ENCODE measurements around the gene C1QTNF7. TPM values are rescaled to one million over a fixed set of nuclear protein-coding genes. Genes with fewer than 3 reads are reported as not detected.

C1QTNF7 gene
- total RNA-seq, 3 donors from 2014 or later, result 1.3 to 13.0 (median 1.5) TPM

DNA sequence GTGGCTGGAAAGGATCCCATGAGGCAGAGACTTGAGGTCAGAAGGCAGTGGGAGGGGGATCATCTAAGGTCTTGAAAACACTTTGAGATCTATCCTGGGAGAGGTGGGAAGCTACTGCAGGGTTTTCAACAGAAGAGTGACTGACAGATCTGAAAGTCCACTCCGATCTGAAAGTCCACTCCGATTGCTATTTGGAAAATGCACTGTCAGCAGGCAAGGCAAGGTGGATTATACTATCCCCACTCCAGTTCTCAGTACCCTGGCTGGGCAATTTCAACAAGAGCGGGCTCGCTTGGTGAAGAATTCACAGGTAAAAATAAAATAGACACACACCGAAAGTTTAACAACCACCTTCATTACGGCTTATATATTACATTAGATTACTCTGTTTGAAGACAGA lies 42.3 kb upstream of the C1QTNF7 start:
- intact Hi-C loops (cut with DNase I, micrococcal nuclease), result no loop called here

DNA sequence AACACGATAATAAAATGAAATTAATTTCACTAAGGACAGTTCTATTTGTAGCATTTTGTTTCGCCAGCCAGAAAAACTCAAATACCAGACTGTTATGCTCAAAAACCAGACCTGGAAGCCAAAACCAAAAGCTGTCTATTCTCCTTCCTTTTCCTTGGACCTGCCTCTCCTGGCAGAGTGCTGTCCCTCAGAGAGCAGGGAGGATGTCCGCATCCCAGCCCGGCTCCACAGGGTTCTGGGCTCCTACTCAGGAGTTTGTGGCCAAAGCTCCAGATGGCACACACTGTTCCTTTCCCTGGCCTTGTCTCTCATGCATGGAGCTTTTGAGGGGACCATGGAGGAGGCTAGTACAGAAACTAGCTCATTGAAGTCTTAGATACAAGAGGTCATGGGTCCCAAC lies 41.9 kb upstream of the C1QTNF7 start:
- Histone ChIP-seq H3K4me3 (no peak overlapping the region), H3K4me1 (ENCODE audit: low read depth) (no peaks in the 10 kb centered on the region), H3K9me3 (no peaks in the 10 kb centered on the region), H3K36me3 (ENCODE audit: low read depth) (no peaks in the 10 kb centered on the region)
- TF ChIP-seq, protein P1, sequence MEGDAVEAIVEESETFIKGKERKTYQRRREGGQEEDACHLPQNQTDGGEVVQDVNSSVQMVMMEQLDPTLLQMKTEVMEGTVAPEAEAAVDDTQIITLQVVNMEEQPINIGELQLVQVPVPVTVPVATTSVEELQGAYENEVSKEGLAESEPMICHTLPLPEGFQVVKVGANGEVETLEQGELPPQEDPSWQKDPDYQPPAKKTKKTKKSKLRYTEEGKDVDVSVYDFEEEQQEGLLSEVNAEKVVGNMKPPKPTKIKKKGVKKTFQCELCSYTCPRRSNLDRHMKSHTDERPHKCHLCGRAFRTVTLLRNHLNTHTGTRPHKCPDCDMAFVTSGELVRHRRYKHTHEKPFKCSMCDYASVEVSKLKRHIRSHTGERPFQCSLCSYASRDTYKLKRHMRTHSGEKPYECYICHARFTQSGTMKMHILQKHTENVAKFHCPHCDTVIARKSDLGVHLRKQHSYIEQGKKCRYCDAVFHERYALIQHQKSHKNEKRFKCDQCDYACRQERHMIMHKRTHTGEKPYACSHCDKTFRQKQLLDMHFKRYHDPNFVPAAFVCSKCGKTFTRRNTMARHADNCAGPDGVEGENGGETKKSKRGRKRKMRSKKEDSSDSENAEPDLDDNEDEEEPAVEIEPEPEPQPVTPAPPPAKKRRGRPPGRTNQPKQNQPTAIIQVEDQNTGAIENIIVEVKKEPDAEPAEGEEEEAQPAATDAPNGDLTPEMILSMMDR (IDR thresholded peaks at IDR 0.05), result no peak
- ATAC-seq (no peak), DNase-seq (peak in 1 of 3 donors; percentile 42)
- intact Hi-C loops (cut with DNase I, micrococcal nuclease), result no loop called here

More for the DNA sequence above, 42.3 kb upstream of the C1QTNF7 start:
- H3K4me3 ChIP-seq, result no peak overlapping the region
- TF ChIP-seq, protein P1 (IDR thresholded peaks at IDR 0.05), result no peak
- H3K36me3 ChIP-seq (ENCODE audit: low read depth), result no peaks in the 10 kb centered on the region
- DNase-seq, result no peak
- no peak for ATAC-seq
- H3K9me3 ChIP-seq, result no peaks in the 10 kb centered on the region
- H3K4me1 ChIP-seq (ENCODE audit: low read depth), result no peaks in the 10 kb centered on the region

GRCh38 chr4:15390494-15390893 lies 37.3 kb upstream of the C1QTNF7 start:
- Histone ChIP-seq H3K9me3 (no peaks in the 10 kb centered on the region), H3K4me3 (no peak overlapping the region), H3K36me3 (ENCODE audit: low read depth) (no peaks in the 10 kb centered on the region), H3K4me1 (ENCODE audit: low read depth) (no peaks in the 10 kb centered on the region)
- DNase-seq (no peak), ATAC-seq (no peak)
- intact Hi-C loops (cut with DNase I, micrococcal nuclease), result loop anchor here (10.0 kb wide), 2 partner anchors 146 to 156 kb away; no protein-coding TSS in a partner anchor
- TF ChIP-seq, protein P1 (IDR thresholded peaks at IDR 0.05), result no peak

DNA sequence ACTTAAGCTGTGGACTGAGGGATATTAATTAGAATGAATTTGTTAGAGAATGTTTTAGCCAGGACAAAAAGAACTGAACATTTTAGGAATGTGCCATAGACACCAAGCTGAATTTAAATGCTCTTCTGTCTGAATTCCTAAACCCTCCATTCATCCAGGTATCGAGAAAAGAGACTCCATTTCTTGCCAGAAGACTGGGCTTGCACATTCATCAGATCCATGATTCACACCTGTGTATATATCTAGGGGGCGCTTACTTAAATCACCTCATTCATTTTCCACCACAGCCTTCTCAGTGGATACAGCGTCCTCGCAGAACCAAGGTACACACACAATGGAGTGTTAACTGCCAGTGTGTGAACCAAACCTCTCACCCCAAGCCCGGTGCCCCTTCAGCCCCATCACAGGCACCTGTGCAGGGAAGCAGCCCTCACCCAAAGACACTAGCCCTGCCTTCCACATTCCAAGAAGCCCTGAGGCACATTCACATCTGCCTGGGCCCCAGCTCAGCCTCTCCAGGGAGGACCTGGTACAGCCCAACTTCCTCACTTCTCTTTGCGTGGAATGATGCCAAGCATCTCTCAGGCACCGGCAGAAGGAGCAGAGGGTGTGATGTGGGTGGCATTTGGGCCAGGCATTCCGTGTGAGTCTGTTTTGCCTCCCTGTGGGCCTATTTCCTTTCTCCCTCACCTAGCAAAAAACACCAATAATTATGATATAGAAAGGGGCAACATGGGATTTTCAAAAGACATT lies 35.6 kb upstream of the C1QTNF7 start:
- Histone ChIP-seq H3K36me3 (ENCODE audit: low read depth) (no peaks in the 10 kb centered on the region), H3K4me1 (ENCODE audit: low read depth) (no peaks in the 10 kb centered on the region), H3K4me3 (no peak overlapping the region), H3K9me3 (no peaks in the 10 kb centered on the region)
- DNase-seq (no peak), ATAC-seq (no peak)
- intact Hi-C loops (cut with DNase I, micrococcal nuclease), result loop anchor here (10.0 kb wide), 2 partner anchors 147 to 157 kb away; no protein-coding TSS in a partner anchor
- TF ChIP-seq, protein P1 (IDR thresholded peaks at IDR 0.05), result no peak

DNA sequence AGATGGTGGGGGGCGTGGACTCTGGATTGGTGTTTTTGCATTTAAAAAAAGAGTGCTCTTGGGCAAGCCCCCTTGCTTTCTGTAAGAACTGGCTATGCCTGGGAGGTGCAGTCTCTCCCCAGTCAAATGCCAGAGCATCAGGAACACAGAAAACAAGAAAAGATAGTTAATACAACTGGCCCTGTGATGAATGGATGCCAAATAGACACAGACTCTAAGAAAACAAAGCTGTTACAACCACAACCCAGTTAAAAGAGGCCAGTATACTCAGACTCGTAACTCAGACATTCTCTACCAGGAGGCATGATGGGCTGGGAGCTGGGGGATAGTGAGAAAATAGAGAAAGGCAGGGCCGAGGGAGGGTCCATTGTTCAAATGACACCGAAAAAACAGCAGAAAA lies 32.5 kb upstream of the C1QTNF7 start:
- intact Hi-C loops (cut with DNase I, micrococcal nuclease), result loop anchor here (10.0 kb wide), 2 partner anchors 151 to 161 kb away; no protein-coding TSS in a partner anchor
- Histone ChIP-seq H3K36me3 (ENCODE audit: low read depth) (no peaks in the 10 kb centered on the region), H3K9me3 (no peaks in the 10 kb centered on the region), H3K4me1 (ENCODE audit: low read depth) (no peaks in the 10 kb centered on the region), H3K4me3 (no peak overlapping the region)
- DNase-seq (no peak), ATAC-seq (no peak)
- TF ChIP-seq, protein P1 (IDR thresholded peaks at IDR 0.05), result no peak
